HG02973 (cell line): ENCODE measurements around the gene SIRT6.
"Not testable (repeated sequence)": the region's sequence is repeated elsewhere in the genome, so short reads cannot be mapped to it uniquely, and the experiment has no call there.

ENCODE experiments used
- ATAC-seq: cut with Tn5 transposase; IDR thresholded peaks from one replicate; pipeline ENCODE4 v1.9.1; 2021; ENCODE audit warnings: moderate library complexity; ENCODE audit not compliant: unreplicated experiment

Gene SIRT6

DNA sequence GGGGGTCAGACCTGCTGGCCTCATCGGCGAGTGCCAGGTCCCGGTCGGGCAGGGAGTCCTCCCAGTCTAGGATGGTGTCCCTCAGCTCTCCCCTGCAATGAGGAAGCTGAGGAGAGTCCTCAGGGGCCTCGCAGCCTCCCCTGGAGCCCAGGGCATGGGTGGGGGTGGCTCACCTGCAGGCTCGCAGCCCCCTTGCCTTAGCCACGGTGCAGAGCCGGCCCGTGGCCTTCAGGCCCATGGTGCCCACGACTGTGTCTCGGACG is 6.8 kb downstream of the SIRT6 start:
- no peak for ATAC-seq

DNA sequence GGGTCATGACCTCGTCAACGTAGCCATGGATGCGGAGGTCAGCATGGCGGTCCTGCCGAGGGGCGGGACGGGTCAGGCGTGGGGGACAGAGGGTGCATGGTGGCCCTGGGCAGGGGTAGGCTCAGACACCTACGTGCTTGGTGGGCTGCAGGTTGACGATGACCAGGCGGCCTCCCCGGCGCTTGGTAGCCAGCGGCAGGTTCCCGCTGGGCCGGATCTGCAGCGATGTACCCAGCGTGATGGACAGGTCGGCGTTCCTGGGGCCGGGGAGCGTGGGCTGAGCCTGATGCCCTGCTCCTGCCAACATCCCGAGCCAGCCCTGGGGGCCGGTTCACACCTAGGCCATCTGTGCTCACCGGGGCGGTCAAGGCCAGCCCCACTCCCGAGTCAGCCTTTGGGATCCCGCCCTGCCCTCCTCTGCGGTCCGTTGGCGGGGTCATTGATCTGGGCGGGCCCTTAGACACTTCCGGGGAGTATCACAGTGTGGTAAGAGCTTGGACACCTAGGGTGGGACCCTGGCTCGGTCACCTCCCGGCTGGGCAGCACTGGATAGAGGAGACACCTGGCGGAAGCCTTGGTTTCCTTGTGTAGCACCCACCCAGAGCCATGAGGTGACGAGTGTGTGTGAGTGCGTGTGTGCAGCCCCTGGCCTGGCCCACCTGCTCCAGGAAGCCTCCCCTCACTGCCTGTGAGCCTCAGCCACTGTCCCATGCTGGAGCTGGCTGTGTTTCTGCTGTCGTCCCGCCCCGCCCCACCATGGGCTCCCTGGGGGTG is 7.3 kb downstream of the SIRT6 start:
- no peak for ATAC-seq

DNA sequence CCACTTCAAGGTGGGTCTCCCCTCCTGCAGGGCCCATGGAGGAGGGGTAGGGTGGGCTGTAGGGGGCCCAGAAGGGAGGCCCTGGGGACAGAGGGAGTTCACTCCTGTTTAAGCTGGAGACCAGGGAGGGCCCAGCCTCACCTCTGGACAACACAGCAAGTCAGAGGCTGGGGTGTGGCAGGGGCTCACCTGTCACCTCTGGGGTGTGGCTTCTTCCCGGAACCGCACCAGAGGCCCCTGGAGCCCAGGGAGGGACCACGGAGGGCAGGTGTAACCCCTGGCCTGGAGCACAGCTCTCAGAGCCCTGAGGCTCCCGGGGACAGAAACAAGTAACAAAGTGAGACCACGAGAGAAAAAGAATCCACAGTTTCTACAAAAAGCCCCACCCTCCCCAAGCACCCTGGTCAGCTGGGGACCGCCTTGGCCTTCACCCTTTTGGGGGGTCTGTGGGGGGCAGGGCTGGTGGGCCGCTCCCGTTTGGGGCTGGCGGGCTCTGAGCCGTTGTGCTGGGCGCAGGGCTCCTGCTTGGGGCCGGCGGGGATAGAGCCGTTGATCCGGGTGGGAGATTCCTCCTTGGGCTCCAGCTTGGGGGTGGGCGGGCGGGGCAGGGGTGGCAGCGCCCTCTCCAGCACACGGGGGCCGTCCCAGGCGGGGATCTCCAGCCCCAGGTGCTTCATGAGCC is 8.0 kb downstream of the SIRT6 start:
- ATAC-seq = no peak

DNA sequence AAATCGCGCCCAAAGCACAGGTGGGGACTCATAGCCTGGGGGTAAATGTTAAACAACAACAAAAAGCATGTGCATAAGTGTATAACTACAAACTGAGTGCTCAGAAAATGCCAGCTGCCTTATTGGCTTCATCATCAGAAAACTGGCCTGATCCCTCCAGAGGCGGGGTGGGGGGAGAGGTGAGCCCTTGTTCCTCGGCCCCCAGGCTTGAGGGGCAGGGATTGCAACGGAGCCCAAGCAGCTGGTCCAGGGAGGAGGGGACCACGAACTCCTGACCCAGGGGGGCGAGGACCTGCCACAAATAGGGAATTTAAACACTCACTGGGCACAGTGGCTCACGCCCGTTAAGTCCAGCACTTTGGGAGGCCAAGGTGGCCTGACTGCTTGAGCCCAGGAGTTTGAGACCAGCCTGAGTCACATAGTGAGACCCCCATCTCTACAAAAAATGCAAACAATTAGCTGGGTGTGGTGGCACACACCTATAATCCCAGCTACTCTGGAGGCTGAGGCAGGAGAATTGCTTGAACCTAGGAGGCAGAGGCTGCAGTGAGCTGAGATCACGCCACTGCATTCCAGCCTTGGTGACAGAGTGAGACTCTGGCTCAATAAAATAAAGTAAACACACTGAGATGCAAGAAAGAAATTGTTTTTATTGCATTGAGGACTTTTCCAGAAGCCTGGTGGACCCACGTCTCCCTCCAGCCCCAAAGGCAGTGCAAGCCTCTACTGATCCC is 8.7 kb downstream of the SIRT6 start:
- no peak for ATAC-seq

DNA sequence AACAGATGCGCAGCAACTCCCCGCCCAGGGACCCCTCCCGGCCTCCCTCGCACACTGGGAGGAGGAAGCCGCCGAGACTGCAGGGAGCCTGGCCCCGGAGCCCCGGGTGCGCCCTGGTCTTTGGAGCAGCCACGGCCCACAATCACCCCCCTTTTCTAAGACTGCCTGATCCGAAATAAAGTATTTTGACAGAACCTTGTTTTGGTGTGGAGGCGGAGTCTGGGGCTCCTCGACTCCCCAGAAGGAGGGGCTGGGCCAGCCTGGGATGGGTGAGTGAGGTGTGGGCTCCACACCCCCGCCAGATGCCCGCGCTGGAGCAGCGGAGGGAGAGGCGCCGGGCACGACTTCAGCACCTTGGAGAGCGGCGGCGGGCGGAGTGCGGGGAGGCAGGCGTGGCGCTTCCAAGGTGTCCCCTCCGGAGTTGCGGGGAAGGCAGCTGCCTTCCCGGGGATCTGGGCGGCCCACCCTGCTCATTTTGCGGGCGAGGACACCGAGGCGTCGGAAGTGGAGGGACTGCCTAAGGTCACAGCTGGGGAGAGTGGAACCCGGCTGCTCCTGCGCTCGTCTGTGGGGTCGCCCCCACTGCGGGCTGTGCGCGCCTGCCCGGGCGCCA is 9.4 kb downstream of the SIRT6 start:
- no peak for ATAC-seq

DNA sequence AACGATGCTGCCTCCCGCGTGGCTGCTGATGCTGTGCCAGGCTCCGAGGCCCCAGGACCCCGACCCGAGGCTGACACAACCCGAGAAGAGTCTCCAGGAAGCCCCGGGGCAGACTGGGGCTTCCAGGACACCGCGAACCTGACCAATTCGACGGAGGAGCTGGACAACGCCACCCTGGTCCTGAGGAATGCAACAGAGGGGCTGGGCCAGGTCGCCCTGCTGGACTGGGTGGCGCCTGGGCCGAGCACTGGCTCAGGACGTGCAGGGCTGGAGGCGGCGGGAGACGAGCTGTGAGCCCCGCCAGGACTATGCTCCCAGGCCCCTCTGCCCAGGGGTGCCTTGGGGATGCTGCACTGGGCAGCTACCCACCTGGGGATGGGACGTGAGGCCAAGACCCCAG is 10.7 kb downstream of the SIRT6 start:
- no peak for ATAC-seq

DNA sequence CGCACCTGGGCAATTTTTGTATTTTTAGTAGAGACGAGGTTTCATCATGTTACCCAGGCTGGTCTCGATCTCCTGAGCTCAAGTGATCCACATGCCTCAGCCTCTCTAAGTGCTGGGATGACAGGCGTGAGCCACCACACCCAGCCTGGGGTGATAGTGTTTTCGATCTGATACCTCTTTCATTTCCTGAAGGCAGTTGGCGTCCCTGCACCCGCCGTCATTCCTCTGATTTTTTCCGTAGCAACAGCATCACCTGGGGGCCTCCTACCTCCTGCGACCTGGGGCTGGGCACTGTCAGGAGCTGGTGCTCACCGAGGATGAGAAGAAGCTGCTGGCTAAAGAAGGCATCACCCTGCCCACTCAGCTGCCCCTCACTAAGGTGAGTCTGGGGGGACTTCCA is 18.1 kb downstream of the SIRT6 start:
- ATAC-seq = no peak

DNA sequence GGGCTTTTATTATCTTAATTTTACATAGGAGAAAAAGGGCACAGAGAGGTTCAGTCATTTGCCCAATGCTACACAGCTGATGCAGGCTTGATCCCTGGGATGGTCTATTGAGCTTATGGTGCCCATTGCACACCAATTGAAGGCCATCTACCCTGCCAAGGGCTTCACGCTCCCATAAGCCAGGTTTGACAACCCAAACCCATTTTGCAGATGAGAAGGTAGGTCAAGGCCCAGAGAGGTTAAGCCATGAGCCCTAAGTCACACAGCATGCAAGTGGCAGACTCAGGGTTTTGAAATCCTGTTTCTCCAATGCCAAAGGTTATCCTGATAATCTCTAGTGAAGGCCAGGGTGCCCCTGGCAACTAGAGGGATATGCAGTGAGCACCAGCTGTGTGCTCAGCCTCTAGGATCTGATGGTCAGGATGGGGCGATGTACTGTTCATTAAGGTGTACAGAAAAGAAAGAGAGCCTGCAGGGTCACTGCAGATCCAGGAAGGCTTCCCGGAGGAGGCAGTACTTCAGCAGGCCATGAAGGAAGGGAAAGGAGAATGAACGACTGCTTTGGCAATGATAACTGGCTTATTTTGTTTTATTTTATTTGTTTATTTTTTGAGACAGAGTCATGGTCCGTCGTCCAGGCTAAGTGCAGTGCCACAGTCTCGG is 20.8 kb downstream of the SIRT6 start:
- no peak for ATAC-seq

DNA sequence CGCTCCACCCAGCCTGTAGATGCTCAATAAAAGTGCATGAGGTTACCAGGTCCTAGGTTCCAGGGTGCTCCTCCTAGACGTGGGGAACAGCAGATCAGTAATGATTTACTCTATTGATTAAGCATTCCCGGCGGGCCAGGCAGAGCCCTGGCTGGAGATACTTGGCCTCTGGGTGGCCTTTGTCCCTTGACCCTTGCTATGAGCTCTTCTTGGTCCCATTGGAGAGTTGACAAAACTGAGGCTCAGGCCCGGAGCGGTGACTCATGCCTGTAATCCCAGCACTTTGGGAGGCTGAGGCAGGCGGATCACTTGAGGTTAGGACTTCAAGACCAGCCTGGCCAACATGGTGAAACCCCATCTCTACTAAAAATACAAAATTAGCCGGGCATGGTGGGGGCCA is 24.4 kb downstream of the SIRT6 start:
- not testable (repeated sequence) for ATAC-seq

DNA sequence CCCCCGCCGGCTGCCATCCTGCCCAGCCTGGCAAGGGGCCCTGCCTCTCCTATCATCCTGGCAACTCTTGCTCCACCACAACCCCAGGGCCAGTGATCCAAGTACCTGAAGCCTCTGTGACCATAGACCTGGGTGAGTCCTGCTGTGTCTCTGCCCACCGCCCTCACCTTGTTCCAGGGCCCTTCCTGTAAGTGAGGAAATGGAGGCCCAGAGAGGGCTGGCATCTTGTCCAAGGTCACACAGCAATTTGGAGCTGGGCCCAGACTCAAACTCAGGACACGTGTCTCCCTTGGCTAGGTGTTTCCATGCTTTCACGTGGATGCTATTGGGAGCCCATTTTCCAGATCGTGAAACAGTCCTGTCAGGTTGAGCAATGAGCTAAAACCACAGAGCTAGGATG is 25.2 kb downstream of the SIRT6 start:
- no peak for ATAC-seq

DNA sequence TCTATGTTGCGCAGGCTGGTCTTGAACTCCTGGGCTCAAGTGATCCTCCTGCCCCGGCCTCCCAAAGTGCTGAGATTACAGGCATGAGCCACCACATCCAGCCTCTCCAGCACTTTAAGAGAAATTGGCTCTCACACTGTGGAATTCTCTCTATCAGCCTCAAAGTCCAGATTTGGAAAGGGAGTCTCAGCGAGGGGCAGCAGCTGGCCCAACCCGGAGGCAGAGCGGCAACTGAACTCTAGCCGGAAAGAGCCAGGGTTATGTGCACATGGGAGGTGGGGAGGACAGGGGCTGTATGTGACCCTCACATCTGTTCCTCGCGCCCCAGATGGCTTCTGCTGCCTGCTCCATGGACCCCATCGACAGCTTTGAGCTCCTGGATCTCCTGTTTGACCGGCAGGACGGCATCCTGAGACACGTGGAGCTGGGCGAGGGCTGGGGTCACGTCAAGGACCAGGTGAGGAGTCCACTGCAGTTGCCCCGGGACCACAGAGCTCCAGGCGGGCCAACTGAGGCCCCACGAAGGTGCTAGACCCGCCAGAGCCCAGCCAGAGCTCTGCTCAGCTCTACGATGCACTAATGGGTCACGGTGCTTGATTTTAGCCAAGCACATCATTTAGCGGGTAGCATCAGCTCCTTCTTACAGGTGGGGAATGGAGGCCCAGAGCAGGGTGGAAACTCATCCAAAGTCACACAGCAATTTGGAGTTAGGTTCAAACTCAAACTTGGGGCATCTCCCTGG is 27.6 kb downstream of the SIRT6 start:
- ATAC-seq = no peak

DNA sequence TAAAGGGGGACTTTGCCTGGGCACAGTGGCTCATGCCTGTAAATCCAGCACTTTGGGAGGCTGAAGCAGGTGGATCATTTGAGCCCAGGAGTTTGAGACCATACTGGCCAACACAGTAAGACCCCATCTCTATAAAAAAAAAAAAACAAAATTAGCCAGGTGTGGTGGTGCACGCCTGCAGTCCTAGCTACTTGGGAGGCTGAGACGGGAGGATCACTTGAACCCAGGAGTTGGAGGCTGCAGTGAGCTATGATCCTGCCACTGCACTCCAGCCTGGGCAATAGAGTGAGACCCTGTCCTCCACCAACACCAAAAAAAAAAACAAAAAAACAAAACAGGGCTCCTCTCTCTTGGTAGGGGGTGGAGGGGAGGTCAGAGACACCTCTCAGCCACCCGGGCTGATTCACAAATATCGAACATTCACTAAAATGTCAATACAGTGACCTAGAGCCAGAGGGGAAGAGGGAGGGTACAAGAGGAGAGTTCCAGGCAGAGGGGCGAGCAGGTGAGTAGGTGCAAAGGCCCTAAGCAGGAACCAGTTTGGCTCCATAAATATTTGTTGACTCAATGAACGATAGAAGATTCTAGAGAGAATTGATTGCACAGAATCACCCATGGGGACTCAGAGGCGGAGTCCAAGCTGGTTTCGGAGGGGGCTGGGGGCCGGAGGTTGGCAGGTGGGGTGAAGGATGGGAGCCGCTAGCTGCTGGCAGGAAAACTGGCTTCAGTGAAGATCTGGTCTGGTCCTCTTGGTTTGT is 29.9 kb downstream of the SIRT6 start:
- ATAC-seq = no peak

DNA sequence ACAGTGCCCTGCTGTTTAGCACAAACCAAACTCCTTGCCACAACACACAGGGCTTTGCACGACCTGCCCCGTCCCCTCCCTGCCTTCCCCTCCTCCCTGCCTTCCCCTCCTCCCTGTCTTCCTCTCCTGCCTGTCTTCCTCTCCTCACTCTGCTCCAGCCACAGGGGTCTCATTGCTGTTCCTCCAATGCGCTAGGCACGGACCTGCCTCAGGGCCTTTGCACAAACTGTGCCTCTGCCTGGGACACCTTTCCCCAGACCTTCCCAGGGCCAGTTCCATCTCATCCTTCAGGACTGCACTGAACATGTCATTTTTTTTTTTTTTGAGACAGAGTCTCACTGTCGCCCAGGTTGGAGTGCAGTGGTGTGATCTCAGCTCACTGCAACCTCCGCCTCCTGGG is 30.7 kb downstream of the SIRT6 start:
- no peak for ATAC-seq

DNA sequence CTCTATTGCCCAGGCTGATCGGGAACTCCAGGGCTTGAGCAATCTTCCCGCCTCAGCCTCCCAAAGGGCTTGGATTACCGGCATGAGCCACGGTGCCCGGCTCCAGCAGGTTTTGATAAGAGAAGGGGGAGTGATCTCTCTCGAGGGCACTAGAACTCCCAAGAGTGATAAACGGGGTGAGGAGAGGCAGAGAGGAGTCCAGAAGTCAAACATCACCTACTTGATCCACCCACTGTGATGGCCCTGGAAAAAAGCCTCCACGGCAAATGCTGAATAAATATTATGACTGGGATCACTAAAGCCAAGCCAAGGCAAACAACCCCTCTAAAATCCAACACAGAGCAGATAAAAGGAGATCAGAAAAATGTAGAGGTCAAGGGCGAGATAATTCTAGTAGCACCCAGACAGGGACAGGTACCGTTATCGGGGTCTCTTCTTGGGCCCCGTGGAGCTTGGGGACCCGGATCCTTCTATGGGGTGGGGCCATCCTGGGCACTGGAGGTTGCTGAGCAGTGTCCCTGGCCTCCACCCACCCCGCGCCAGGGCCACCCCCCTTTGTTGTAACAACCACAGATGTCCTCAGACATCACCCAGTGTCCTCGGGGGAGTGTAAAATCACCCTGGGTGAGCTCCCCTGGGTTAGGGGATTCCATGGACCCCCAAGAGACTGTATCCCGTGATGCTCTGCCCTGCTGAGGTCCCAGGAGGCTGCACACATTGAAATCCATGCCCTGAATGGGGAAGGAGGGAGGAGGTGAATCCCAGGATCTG is 32.7 kb downstream of the SIRT6 start:
- no peak for ATAC-seq

DNA sequence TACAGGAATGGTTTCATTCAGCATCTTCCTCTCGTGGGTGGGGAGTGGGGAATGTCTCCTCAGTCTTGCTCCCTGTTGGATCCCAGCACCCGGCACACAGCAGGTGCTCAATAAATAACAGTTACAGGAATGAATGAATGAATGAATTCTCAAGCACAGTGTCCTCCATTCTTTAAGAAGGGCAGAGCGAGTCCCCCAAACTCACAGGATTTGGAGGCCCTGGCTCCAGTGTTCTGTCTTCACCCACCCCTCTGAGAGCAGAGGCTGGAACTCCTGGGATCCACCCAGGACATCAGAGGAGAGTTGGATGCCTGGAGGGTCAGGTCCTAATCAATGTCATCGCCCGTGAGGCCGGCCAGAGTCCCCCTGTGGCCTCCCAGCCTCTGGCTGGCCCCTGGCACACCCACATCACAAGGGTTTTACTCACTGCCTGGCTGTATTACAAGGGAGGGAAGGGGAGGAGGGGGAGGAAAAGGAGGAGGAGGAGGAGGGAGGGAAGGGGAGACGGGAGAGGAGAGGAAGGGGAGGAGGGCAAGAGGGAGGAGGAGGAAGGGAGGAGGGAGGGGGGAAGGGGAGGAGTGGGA is 37.6 kb downstream of the SIRT6 start:
- no peak for ATAC-seq

DNA sequence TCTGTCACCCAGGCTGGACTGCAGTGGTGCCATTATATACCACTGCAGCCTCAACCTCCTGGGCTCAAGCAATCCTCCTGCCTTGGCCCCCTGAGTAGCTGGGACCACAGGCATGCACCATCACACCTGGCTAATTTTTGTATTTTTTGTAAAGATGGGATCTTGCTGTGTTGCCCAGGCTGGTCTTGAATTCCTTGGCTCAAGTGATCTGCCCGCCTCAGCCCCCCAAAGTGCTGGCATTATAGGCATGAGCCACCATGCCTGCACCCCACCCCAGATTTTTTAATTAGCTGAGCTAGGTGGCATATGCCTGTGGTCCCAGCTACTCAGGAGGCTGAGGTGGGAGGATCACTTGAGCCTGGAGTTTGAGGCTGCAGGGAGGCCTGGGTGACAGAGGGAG is 39.4 kb downstream of the SIRT6 start:
- not testable (repeated sequence) for ATAC-seq

DNA sequence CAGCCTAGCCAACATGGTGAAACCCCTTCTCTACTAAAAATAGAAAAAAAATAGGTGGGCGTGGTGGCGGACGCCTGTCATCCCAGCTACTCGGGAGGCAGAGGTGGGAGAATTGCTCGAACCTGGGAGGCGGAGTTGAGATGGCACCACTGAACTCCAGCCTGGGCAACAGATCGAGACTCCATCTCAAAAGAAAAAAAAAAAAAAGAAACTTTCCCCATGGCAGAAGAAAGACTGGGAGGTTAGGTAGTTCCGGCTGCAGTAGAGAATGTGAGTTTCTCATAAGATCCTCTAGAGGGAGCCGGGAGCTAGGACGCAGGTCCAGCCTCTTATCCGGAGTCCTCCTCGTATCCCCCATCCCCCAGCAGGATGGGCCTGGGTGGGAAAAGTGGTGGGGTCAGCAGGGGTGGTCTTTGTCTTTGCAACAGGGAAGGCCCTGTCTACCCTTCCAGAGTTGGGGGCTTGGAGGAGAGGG is 42.1 kb downstream of the SIRT6 start:
- ATAC-seq = no peak

DNA sequence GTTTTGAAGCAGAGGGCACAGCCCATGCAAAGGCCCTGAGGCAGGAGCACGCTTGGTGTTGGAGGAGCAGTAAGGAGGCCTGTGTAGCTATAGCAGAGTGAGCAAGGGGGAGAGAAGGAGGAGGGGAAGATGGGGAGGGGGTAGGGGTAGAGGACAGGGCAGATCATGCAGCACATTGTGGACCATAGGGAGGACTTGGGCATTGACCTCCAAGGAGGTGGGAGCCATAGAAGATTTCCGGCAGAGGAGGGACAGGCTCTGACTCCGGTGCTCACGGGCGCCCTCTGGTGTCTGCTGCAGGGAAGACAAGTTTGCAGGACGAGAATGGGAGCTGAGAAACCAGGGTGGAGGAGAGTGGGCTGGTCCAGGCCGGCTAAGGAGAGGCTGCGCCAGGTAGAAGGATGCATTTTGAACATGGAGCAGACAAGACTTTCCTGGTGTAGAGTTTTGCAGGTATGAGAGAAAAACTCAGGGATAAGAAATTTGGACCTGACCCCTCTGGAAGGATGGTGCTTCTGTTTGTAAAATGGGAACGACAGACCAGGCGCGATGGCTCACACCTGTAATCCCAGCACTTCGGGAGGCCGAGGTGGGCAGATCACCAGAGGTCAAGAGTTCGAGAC is 42.6 kb downstream of the SIRT6 start:
- no peak for ATAC-seq
